Testis (tissue), 2 donors: Measurements from ENCODE around the gene DYNC1I1.

ENCODE experiments used
- POLR2A ChIP-seq: fragments of 450-650 bp; IDR thresholded peaks from one replicate; pipeline ENCODE4 v1.6.1; 2017; ENCODE audit warnings: antibody characterized with exemption, mild to moderate bottlenecking, moderate library complexity
- TF ChIP-seq, protein P1 (sequence below), 3 experiments: fragments of 450-650 bp in 2 of 3; fragments of 200-600 bp in 1 of 3; sonication (generic) in 1 of 3; IDR thresholded peaks; one replicate each; pipeline ENCODE4 v1.5.1; 2016 to 2019; ENCODE audit warnings: antibody characterized with exemption in 3 of 3, mild to moderate bottlenecking in 2 of 3, moderate library complexity in 1 of 3

DNA sequence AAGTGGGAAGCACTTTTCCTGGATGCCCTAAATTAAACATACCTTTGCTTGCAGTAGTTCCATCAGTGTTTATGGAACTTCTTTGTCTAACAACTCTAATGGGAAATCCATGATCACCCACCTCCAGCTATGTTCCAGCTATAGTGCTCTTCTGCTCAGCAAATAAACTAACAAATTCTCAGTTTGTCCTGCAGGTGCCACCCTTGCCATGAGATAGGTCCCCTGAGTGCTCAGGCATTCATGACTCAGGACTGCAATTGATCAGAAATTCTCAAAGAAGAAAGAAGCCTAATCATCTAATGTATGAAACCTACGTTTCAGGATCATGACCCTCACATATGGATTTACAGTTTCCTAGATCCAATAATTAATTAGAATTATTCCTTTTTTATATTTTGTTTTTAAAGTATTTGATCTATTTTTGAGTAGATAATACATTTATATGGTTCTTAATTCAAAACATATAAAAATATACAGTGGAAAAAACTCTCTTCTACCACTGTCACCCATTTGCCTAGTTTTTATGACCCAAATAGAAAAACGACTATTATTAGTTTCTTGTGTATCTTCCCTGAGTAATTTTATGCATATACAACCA is 48.7 kb upstream of the DYNC1I1 start:
- TF ChIP-seq, protein P1, sequence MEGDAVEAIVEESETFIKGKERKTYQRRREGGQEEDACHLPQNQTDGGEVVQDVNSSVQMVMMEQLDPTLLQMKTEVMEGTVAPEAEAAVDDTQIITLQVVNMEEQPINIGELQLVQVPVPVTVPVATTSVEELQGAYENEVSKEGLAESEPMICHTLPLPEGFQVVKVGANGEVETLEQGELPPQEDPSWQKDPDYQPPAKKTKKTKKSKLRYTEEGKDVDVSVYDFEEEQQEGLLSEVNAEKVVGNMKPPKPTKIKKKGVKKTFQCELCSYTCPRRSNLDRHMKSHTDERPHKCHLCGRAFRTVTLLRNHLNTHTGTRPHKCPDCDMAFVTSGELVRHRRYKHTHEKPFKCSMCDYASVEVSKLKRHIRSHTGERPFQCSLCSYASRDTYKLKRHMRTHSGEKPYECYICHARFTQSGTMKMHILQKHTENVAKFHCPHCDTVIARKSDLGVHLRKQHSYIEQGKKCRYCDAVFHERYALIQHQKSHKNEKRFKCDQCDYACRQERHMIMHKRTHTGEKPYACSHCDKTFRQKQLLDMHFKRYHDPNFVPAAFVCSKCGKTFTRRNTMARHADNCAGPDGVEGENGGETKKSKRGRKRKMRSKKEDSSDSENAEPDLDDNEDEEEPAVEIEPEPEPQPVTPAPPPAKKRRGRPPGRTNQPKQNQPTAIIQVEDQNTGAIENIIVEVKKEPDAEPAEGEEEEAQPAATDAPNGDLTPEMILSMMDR (IDR thresholded peaks at IDR 0.05): peak; percentile 47 to 54 (median 47)
- no peak for TF ChIP-seq POLR2A
